OCI-M2 (cell line): ENCODE measurements around the gene U2AF1L4.

ENCODE experiments used
- DNase-seq: peaks from one replicate; lab custom pipeline; 2025; ENCODE audit not compliant: unreplicated experiment; lab: John Stamatoyannopoulos, UW

Gene U2AF1L4

DNA sequence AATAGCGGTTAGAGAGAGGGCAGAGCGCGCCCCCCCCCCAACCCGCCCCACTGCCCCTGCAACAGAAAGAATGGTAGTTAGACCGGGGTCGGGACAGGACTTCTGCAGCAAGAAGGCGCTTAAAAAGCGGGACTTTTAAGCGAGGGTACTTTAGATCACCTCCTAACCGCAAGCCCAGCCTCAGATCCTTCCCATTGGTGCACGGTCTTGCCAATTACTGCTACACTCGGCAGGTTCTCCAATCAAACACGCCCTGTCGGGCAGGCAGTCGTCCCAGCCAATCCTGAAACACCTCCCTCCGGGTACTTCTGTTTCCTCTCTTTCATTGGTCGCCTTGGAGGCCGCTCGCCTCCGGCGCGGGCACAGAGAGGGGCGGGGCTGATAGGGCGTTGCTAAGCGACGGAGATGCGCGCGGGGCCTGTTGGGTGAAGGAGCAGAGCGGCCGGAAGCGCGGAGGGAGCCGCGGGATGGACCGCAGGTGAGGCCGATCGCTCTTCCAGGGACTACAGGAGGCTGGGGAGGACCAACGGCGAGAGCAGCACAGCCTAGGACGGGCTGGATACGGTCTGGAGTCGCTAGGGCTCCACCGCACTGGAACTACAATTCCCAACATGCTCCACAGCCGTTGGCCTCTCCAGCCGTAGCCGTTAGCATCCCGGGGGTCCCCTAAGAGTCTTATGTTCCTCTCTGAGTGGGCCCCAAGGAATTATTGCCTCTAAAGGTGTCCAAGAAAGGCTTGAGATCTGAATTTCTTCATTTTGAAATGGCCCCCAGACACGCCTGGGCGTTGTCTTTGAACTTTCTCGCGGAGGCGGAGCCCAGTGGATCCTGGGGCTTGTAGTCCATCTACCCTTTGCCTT, 12.8 kb upstream of the U2AF1L4 start, which contains the start of gene PROSER3:
Gene PROSER3 (plus strand): TSS at position 428 of the 860 bp plus-strand sequence. CDS start 40 bp downstream, at position 468.
- peak; percentile 100 for DNase-seq

DNA sequence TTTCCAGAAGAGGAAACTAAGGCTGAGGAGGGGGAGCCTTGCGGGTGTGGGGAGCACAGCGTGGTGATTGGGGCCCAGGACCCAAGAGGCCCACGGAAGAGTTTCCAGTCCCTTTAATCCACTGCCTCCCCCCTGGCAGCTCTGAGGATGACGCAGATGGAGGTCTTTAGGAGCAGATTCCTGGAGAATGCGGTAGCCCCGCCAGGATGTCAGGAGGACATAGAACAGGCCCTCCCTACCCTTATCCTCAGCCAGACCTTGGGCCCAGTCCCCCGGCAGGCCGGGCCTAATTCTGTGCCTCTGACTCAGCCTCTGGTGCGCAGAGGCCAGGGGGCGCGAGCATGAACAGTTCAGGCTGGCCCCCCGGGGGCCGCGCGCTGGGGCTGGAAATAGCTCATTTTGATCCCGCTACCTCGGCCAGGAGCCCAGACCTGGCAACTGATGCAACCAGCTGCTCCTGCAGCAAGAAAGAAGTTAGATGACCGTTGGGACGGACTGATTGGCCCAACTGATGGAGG, 12.1 kb upstream of the U2AF1L4 start:
- DNase-seq, result peak; percentile 94

DNA sequence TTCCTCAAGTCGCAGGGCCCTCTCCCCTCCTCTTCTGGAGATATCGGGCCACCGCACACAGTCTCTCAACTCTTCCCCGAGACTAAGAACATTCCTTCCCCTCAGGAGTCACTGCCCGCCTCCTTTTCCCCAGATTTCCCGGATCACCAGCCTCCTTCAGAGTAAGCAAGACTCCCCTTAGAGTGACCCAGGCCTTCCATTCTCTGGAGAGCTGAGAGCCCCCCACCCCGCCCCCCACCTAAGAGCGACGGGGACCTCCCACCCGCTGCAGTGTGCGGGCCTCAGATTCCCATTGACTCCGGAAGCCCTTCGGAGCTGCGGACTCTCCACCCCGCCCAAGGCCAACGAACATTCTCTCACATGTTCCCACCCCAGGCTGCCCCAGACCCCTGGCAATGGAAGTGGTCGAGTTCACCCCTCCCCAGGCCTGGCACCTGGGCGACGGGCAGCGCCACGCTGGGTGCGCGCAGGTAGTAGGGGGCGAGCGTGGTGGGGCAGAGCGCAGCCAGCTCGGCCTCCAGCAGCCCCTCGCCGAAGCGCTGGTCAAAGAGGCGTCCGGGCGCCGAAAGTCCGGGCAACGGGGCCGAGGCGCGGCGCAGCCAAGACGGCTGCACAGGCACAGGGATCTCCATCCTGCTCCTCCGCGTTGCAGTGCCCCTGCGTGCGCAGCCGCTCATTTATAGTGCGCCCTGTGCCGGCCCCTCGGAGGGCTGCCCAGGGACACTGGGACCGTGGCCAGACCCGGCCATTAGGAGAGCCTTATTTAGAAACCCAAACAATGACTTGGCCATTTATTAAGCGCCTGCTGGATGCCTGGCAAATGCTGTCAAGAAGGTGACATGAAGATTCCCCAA, 11.4 kb upstream of the U2AF1L4 start, which contains the start of gene HSPB6:
Gene HSPB6 (minus strand): TSS at position 653 of the 854 bp plus-strand sequence. CDS start 21 bp downstream, at position 632.
- no peak for DNase-seq

DNA sequence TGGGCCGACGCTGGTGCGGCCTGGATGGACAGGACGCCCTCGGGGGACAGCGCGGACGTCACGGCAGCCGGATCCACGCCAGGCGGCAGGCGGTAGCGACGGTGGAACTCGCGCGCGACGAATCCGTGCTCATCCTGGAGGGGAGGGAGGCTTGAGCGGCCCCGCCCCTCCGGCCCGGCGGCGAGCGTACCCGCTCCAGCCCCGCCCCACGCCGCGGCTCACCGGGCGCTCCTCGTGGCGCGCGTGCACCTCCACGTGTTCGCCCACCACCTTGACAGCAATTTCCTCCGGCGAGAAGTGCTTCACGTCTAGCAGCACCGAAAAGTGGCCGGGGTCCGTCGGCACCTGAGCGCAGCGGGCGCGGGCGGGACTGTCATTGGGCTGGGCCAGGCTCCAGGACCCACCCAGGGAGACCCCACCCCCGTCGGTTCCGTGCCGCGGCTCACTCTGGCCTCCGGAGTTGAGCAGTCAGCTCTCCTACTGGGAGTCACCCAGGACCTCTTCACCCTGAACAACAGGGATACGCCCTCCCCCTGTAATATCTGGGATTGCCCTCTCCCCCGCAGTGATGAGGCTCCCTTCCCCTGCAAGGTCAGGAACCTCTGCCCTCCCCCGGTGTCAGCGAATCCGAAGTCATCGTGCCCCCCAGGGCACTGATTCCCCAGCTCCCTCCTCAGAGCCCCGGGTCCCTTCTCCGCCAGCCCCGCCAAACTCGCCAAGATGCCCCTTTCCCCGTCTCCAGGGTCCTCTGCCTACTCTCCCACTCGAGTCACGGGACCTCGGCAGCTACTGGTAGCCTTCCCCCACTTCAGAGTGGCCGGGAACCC, 10.5 kb upstream of the U2AF1L4 start:
- no peak for DNase-seq

DNA sequence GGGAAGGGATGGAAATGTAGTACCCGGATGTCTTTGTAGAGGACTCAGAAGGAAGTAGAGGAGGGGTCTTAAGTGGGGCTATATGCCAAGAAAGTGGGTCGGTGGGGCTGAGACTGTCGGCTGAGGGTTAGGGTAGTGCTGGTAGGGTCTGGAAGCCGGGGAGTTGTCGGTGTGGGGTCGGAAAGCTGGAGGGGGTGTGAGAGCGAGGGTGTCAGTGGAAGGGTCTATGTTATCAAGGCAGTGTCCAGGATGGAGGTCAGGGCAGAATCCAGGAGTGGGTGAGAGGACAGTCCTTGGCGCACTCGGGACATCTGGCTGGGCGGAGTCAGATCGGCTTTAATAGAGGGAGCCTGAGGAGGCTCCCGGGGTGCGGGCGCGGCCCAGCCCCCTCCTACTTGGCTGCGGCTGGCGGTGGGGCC, 9.9 kb upstream of the U2AF1L4 start:
- DNase-seq, result no peak

DNA sequence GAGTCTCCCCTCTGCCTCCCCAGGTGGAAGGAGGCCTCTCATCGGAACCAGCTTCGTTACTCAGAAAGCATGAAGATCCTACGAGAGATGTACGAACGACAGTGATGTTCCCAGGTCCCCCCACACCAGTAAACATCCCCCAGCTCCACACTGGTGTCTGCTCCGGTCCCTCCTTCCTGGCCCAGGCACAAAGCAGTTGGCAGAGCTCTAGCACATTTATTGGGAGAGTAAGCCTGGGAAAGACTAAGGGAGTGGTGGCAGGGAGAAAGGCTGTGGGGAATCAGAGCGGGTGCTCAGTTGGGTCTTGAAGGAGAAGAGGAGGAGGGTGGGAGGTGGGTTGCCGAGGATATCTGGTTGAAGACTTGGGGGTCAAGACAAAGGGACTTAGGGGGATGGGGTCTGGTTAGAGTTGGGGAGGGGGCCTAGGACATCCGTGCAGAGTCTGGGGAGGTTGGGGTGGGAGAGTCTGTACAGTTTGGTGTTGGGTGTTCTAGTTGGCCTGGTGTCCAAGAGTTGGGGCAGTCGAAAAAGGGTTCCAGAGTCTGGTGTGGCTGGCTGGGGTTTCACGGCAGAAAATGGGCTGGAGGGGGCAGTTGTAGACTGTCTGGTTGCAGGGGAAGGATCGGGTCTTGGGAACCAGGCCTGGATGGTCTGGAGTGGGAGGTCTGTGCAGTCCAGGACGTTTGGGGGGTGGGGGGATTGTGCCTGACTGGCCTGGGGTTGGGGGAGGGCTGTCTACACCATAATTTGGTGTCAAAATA, 9.3 kb upstream of the U2AF1L4 start:
- DNase-seq, result no peak

DNA sequence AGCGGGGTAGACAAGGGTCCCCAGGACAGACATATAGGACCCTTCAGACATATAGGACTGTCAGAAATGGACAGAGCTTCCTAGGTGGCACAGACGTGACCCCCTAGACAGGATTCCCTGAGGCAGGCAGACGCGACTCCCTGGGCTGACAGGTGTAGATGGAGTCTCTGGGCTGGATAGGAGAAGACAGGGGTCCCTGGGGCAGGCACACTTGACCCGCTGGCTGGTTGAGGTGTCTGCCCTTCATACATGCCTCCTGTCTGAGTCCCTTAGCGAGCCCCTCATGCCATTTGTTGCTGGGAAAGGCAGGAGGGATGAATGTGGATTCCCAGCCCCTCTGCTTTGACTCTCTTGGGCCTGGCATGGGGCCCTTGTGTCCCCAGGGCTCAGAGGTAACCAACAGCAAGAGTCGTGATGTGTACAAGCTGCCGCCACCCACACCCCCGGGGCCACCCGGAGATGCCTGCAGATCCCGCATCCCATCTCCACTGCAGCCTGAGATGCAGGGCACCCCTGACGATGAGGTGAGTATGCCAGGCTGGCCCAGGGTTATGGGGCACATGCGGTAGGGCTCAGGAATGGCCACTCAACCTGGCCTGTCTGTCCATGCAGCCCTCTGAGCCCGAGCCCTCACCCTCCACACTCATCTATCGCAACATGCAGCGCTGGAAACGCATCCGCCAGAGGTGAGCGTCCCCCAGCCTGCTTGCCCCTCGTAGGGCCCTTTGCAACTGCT, 8.6 kb upstream of the U2AF1L4 start:
- no peak for DNase-seq

DNA sequence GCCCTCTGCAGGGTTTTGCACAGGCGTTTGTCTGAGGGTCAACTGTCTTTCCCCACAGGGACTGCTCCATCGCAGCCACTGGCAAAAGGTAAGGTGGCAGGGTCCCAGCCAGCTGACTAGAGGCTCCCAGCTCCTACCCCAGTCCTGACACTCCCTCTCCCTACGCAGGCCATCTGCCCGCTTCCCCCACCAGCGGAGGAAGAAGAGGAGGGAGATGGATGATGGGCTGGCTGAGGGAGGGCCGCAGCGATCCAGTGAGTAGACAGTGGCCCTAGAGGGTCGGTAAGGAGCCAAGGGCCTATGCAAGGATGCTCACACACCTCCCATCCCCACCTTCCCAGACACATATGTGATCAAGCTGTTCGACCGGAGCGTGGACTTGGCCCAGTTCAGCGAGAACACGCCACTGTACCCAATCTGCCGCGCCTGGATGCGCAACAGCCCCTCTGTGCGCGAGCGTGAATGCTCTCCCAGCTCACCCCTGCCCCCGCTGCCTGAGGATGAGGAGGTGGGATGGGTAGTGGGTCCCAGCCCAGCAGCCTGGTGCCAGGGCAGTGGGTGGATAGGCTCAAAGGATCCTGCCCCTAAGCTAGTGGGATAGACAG, 7.6 kb upstream of the U2AF1L4 start:
- no peak for DNase-seq

DNA sequence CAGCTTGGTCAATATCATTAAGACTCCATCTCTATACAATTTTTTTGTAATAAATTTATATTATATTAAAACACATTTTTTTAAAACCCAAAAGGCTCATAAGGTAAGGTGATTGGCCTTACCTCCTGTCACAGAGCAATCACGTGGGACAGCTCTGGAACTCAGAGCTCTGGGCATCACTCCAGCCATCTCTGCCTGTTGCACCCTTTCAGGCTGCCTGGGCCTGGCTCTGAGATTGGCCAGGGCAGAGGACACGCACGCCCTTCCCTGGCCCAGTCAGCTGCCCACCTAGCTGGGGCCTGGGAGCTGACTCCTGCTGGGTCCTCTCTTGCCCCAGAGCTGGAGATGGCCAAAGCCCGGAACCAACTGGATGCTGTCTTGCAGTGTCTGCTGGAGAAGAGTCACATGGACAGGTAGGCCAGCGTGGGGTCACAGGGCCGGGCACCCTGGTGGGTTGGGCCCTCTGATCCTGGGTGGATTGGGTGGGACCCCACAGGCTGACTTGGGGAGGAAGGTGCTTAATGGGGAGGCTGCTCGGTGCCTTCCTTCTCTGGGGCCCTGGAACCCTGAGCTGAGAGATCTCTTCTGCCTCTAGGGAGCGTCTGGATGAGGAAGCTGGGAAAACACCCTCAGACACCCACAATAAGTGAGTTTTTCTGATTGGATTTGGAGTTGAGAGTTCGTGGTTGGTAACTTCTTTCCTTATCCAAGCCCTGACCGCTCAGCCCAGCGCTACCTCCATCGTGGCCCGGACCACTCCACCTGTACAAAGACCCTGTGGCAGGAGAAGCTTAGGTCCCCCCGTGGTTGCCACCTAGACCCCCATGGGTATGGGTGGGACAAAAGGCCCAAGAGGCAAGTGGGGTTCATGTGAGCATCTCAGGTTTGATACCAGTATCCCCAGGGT, 6.9 kb upstream of the U2AF1L4 start:
- no peak for DNase-seq

DNA sequence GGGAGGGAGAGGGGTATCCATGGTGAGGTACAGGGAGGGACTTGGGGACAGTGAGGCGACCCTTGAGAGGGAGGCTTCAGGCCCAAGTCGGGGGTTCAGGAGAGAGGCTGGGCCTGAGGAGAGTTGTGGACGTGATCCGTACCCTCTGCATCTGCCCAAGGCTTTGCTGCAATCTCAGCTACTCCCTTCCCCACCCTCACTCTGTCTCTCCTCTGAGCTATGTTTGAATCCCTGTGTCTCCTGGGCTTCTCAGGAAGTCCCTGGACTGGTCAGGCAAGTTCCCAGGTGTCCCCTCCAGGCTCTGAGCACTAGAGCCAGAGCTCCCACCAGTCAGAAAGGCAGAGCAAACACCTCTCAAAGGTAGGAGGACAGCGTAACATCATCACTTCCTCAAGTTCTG, 4.9 kb upstream of the U2AF1L4 start:
- no peak for DNase-seq

DNA sequence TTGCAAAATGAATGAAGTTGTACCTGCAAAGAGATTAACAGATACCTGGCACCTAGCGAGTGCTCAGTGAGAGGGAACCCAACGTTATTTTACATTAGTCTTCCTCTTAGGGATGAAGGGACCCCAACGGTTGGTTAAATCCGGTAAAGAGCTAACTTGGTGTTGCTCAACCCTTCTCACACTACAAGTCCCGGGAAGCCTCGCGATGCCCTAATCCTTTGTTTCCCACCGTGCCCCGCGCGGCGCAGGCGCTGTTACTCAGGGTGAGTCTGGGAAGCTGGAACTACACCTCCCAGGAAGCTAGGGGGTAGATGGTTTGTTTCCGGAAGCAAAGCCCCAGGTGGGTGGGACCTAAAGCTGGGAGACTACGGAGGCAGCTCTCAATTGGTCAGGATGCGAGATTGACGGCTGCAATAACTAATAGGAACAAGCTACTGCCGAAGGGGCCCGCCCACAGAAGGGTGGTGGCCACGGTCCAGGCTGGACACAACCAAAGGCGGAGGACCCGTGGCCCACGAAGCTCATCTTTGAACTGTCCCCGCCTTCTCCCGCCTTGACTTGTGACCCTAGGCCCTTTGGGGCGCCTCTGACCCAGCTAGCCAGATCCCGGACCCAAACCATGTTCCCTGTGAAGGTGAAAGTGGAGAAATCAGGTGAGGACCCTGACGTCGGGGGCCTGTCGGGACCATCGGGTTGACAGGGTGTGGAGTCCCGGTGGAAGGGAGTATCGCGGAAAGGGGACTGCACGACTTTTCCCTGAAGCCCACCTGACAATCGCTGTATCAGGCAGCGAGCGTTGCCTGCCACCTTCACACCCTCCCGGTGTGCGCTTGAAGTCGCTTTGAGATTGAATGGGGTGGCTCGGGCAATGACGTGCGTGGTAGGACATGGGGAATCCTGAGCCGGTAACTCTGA, 3.1 kb upstream of the U2AF1L4 start, which contains the start of gene LIN37:
Gene LIN37 (plus strand): TSS at position 471 of the 915 bp plus-strand sequence. CDS start 149 bp downstream, at position 620.
- DNase-seq, result peak; percentile 100

DNA sequence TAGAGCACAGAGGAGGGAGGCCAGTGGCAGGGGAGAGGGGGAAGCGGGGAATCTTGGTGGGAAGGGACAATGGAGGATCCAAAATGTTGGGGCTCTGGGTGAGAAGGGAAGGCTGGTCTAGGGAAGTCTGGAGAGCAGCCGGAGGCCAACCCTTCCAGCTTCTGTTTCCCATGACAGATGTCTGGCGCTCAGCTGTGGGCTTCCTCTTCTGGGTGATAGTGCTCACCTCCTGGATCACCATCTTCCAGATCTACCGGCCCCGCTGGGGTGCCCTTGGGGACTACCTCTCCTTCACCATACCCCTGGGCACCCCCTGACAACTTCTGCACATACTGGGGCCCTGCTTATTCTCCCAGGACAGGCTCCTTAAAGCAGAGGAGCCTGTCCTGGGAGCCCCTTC, 1.3 kb upstream of the U2AF1L4 start:
- DNase-seq, result no peak

DNA sequence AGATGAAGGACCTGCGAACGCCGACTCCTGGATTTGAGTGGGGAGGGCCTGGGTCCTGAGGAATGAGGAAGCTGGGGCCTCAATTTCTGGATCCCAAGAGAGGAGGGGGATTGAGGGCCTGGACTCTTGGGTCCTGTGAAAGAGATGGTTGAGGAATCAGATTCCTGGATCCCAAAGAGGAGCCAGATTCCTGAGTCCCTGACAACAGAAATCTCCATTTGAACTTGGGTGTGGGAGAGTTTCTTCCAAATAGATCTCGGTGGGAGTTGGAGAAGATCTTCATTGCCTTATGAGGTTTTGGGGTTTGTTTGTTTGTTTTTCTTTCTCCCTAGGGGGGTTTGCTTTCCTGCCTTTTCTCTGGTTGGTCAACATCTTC, 857 bp upstream of the U2AF1L4 start:
- no peak for DNase-seq

DNA sequence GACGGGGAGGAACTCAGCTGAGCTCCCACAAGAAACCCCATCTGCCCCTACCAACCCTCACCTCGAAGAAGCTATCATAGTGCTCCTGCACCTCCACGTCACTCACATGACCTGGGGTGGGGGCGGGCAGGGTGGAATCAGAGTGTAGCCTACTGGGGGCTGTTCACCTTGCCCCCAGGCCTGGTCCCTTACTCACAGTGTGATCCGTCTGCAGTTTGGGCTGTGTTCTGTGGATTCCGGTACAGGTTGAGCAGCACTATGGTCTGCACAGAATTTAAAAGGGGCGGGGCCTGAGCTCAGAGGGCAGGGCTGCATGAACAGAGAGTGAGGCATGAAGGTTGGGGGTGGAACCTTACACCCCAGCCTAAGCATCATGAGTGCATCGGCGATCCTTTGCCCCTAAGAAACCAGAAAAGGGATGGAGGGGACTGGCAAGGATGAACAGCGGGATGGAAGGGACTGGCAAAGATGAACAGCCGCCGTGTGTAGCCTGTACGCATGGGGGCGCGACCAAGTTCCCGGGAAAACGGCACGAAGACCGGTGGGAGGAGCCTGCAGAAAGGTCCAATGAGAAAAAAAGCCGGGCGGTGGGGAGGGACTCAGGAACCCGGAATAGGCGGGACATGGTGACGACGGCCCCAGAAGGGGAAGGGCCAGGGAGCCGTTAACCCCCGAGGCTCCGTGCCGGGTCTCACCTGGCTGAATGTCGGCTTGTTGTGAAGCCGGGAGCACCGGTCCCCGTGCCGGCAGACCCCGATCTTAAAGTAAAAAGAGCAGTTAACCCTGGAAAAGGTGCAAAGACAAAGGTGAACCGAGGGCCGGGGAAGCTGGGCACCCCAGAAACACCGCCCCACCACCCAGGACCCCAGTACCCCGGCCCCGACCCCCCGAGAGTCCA, 539 bp downstream of the U2AF1L4 start:
- peak; percentile 98 for DNase-seq

DNA sequence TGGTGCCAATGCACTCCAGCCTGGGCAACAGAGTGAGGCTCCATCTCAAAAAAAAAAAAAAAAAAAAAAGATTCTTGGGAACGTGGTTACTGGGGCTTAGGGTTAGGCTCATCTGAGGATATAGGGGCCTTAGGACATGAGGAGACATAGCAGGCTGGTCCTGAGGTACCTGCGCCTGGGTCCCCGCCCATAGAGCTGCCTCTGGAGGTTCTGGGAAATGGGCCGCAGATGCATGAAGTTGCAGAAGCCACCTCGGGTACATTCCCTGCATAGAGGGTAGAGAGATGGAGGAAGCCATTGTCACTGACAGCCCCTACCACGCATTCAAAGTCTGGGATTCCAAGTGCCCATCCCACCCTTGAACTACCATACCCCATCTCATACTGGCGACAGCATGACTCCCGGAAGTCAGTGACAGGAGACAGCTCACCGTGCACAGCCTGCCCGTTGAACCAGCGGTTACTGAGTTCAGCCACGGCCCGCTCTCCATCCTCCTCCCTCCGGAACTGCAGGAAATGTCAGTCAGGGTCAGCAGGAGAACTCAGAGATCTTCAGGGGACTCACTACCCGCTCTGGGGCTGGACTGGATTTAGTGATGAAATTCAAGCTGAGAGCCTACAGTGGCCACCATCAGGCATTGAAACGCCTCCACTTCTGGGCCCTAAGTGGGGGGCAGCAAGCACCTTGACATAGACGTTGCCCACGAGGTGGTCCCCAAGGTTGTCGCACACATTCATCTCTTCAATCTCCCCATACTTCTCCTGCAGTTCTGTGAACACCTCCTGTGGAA, 1.4 kb downstream of the U2AF1L4 start:
- DNase-seq, result no peak
